ENCODE measurements around the gene PTGES3L. TPM values are rescaled to one million over a fixed set of nuclear protein-coding genes. Genes with fewer than 3 reads are reported as not detected.

The PTGES3L gene
- total RNA-seq = 1 to 10 TPM; 3.4 to 3.9 TPM

DNA sequence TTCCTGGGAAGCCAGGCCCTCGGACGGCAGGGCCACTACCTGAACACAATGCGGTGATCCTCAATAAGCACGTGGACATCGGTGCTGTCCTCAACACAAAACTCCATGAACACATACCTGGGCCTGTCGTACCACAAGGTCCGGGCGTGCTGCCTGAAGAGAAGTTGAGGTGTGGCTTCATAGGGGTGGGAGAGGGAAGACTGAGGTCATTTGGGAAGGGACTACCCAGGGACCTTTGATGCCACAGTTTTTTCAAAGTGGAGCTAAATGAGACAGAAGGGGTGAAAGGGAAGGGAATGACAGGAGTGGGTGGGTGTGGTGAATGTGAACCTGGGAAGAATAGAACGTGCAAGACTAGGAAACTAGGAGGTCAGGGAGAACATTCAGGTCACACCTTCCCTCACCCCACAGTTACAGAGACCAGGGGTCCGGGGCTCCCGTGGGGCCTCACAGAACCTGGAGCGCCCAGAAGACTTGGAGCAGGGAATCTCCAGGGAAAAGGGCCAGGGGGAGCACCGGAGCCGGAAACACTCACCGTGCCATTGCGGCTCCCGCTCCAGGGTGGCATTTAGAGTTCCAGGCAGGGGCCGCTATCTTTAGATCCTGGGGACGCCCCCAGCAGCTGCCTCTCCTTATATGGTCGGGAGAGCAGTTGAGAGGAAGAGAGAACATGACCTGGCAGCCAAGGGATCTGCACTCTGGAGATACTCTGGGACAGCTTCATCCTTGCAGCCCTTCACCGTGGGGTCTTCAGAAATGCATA, at the start of gene PTGES3L:
PTGES3L (minus strand) TSS at position 570 of the 763 bp plus-strand sequence; CDS start at position 543, 27 bp downstream.
- H3K27me3 ChIP-seq (replicated peaks; ENCODE audit: insufficient read depth) = no peaks in the 10 kb centered on the region
- peak within 1 kb of the TSS; percentile 72 to 93 for H3K4me3 ChIP-seq
- TF ChIP-seq POLR2AphosphoS5 (IDR thresholded peaks at IDR 0.05) = no peak
- TF ChIP-seq, protein P1, sequence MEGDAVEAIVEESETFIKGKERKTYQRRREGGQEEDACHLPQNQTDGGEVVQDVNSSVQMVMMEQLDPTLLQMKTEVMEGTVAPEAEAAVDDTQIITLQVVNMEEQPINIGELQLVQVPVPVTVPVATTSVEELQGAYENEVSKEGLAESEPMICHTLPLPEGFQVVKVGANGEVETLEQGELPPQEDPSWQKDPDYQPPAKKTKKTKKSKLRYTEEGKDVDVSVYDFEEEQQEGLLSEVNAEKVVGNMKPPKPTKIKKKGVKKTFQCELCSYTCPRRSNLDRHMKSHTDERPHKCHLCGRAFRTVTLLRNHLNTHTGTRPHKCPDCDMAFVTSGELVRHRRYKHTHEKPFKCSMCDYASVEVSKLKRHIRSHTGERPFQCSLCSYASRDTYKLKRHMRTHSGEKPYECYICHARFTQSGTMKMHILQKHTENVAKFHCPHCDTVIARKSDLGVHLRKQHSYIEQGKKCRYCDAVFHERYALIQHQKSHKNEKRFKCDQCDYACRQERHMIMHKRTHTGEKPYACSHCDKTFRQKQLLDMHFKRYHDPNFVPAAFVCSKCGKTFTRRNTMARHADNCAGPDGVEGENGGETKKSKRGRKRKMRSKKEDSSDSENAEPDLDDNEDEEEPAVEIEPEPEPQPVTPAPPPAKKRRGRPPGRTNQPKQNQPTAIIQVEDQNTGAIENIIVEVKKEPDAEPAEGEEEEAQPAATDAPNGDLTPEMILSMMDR (IDR thresholded peaks at IDR 0.05) = no peak
- TF ChIP-seq POLR2A (IDR thresholded peaks at IDR 0.05) = no peak
- H3K36me3 ChIP-seq = no peaks in the 10 kb centered on the region
- peak; percentile 28 for DNase-seq (ENCODE audit: low spot score)
- intact Hi-C loops (cut with DNase I) = loop anchor here (2.0 kb wide), 1 partner anchor 19 kb away; the partner anchor contains the start of gene RPL27
- H3K9me3 ChIP-seq = no peaks in the 10 kb centered on the region
- peaks cover 2% of the 10 kb centered on the region for H3K4me1 ChIP-seq (replicated peaks)
- 29% methylated on average over 21 of the region's 21 CpGs for WGBS
- H3K27ac ChIP-seq = peak within 1 kb of the TSS; percentile 88 to 95

DNA sequence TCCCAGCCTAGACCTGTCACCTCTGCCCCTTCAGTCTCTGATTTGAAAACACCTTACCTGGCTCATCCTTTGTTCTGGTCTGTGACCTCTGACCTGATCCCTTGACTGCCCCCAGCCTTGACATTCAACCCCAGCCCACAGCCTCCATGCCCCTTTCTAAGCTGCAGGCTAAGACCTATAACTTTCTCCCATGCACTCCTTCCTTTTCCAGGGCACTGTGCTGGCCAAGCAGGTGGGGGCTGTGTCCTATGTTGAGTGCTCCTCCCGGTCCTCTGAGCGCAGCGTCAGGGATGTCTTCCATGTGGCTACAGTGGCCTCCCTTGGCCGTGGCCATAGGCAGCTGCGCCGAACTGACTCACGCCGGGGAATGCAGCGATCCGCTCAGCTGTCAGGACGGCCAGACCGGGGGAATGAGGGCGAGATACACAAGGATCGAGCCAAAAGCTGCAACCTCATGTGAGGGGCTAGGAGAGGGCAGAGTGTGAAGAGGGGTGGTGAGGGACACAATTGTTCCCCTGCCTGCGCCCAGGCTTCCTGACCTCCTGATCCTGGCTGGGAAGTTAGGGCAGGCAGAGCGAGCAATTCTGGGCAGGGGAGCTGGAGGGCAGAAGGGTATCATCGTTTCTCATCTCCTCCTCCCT, 48.5 kb upstream of the PTGES3L start:
- DNase-seq (ENCODE audit: low spot score) = no peak
- whole genome bisulfite sequencing = 87% methylated on average over 17 of the region's 17 CpGs
- intact Hi-C loops (cut with DNase I) = no loop called here

DNA sequence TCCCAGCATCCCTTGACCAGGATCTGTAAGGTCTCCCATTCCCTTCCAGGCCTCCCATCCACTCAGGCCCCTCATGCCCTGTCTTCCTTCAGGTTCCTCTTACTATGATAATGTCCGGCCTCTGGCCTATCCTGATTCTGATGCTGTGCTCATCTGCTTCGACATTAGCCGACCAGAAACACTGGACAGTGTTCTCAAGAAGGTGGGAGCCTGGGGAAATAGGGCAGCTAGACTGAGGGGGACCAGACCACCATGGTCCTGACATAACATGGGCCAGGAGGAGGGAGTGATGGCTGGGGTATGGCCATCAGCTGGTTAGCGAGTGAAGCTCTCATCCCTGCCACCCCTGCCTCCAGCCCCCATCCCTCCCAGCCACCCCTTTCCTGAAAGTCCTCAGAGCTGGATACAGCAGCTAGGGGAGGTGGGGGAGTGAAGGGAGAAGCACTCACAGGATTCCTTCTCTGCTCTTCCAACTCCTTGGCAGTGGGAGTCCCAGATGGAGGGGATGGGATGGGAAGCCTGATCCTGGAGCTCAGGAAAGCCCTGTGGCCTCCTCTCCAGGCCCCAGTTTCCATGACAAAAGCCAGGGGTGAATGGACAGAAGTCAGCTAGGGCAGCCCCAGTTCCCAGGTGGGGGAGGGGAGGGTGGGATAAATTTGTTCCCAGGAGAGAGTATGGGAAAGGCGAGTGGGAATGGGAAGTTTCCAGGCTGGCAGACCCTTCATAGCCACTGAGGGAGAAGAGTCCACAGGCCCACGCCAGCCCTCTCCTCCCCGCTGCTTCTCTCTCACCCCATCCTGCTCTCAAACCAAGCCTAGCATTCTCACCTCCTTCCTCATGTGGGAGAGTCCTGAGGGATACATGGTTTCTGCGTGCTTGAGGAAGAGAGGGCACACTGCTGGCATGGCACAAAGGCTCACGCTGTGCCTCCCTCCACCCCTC, 47.5 kb upstream of the PTGES3L start:
- Histone ChIP-seq H3K9me3 (no peaks in the 10 kb centered on the region), H3K27me3 (replicated peaks; ENCODE audit: insufficient read depth) (no peaks in the 10 kb centered on the region), H3K4me3 (no peak overlapping the region), H3K36me3 (no peaks in the 10 kb centered on the region), H3K27ac (no peak overlapping the region), H3K4me1 (replicated peaks) (no peaks in the 10 kb centered on the region)
- DNase-seq (ENCODE audit: low spot score) = no peak
- WGBS = 81% methylated on average over 9 of the region's 9 CpGs
- TF ChIP-seq POLR2A (IDR thresholded peaks at IDR 0.05) (no peak), POLR2AphosphoS5 (IDR thresholded peaks at IDR 0.05) (no peak)
- TF ChIP-seq, protein P1 (IDR thresholded peaks at IDR 0.05) = no peak
- intact Hi-C loops (cut with DNase I) = no loop called here

More for the DNA sequence above, 48.5 kb upstream of the PTGES3L start:
- no peaks in the 10 kb centered on the region for H3K4me1 ChIP-seq (replicated peaks)
- no peaks in the 10 kb centered on the region for H3K27me3 ChIP-seq (replicated peaks; ENCODE audit: insufficient read depth)
- H3K9me3 ChIP-seq = no peaks in the 10 kb centered on the region
- no peak overlapping the region for H3K27ac ChIP-seq
- H3K36me3 ChIP-seq = no peaks in the 10 kb centered on the region
- TF ChIP-seq, protein P1 (IDR thresholded peaks at IDR 0.05) = no peak
- TF ChIP-seq POLR2AphosphoS5 (IDR thresholded peaks at IDR 0.05) = no peak
- no peak for TF ChIP-seq POLR2A (IDR thresholded peaks at IDR 0.05)
- no peak overlapping the region for H3K4me3 ChIP-seq

DNA sequence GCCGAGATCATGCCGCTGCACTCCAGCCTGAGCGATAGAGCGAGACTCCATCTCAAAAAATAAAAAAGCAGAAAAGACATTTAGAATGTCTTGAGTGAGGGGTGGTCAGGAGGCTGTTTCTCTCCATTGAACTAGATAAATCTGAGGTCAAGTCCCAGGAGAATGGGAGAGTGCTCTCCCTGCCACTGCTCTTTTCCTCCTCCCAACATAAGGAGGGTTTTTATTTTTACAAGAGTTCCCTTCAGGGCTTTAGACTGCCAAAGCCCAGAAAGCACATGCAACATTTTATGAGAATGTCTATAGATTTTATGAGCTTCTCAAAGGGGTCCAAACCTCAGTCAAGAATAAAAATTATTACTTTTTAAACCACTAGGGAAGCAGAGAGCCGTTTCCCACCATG, 46.7 kb upstream of the PTGES3L start:
- 55% methylated on average over 5 of the region's 5 CpGs for WGBS
- H3K9me3 ChIP-seq = no peaks in the 10 kb centered on the region
- H3K4me1 ChIP-seq (replicated peaks) = no peaks in the 10 kb centered on the region
- no peaks in the 10 kb centered on the region for H3K27me3 ChIP-seq (replicated peaks; ENCODE audit: insufficient read depth)
- no peaks in the 10 kb centered on the region for H3K36me3 ChIP-seq
- no peak overlapping the region for H3K4me3 ChIP-seq
- intact Hi-C loops (cut with DNase I) = no loop called here
- TF ChIP-seq, protein P1 (IDR thresholded peaks at IDR 0.05) = no peak
- TF ChIP-seq POLR2AphosphoS5 (IDR thresholded peaks at IDR 0.05) (no peak), POLR2A (IDR thresholded peaks at IDR 0.05) (no peak)
- H3K27ac ChIP-seq = no peak overlapping the region
- no peak for DNase-seq (ENCODE audit: low spot score)
